ENCODE measurements around the gene SULT1E1.

DNA sequence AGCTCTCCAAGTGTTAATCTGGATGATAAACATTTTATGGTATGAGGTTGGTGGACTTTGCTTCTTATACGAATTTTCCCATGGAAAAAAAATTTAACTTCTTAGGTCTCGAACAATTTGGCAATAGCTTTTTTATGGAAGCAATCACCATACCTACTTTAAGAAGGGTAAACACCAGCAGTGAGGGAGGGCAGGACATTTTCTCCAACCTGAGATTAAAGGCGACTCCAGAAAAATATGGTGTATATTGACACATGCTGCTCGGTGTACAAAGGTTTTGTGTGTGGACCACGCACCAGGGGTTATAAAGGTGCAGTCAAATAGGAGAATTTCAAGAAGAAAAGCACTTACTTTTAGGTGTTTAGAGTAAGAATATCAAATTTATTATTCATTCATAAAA is 34.2 kb upstream of the SULT1E1 start:
- no peak for TF ChIP-seq SMAD4 (CRISPR knock-in tag; IDR thresholded peaks at IDR 0.05)
- TF ChIP-seq RELA (CRISPR knock-in tag; IDR thresholded peaks at IDR 0.05; ENCODE audit: borderline replicate concordance) = no peak
- TF ChIP-seq, protein P1, sequence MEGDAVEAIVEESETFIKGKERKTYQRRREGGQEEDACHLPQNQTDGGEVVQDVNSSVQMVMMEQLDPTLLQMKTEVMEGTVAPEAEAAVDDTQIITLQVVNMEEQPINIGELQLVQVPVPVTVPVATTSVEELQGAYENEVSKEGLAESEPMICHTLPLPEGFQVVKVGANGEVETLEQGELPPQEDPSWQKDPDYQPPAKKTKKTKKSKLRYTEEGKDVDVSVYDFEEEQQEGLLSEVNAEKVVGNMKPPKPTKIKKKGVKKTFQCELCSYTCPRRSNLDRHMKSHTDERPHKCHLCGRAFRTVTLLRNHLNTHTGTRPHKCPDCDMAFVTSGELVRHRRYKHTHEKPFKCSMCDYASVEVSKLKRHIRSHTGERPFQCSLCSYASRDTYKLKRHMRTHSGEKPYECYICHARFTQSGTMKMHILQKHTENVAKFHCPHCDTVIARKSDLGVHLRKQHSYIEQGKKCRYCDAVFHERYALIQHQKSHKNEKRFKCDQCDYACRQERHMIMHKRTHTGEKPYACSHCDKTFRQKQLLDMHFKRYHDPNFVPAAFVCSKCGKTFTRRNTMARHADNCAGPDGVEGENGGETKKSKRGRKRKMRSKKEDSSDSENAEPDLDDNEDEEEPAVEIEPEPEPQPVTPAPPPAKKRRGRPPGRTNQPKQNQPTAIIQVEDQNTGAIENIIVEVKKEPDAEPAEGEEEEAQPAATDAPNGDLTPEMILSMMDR (IDR thresholded peaks at IDR 0.05) = no peak
- TF ChIP-seq, protein P2, sequence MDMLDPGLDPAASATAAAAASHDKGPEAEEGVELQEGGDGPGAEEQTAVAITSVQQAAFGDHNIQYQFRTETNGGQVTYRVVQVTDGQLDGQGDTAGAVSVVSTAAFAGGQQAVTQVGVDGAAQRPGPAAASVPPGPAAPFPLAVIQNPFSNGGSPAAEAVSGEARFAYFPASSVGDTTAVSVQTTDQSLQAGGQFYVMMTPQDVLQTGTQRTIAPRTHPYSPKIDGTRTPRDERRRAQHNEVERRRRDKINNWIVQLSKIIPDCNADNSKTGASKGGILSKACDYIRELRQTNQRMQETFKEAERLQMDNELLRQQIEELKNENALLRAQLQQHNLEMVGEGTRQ (CRISPR knock-in tag; IDR thresholded peaks at IDR 0.05) = no peak
- TF ChIP-seq, protein P3, sequence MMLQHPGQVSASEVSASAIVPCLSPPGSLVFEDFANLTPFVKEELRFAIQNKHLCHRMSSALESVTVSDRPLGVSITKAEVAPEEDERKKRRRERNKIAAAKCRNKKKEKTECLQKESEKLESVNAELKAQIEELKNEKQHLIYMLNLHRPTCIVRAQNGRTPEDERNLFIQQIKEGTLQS (CRISPR knock-in tag; conservative IDR thresholded peaks at IDR 0.05) = no peak
- TF ChIP-seq, protein P4, sequence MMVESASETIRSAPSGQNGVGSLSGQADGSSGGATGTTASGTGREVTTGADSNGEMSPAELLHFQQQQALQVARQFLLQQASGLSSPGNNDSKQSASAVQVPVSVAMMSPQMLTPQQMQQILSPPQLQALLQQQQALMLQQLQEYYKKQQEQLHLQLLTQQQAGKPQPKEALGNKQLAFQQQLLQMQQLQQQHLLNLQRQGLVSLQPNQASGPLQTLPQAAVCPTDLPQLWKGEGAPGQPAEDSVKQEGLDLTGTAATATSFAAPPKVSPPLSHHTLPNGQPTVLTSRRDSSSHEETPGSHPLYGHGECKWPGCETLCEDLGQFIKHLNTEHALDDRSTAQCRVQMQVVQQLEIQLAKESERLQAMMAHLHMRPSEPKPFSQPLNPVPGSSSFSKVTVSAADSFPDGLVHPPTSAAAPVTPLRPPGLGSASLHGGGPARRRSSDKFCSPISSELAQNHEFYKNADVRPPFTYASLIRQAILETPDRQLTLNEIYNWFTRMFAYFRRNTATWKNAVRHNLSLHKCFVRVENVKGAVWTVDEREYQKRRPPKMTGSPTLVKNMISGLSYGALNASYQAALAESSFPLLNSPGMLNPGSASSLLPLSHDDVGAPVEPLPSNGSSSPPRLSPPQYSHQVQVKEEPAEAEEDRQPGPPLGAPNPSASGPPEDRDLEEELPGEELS (CRISPR knock-in tag; IDR thresholded peaks at IDR 0.05) = no peak
- TF ChIP-seq CREM (CRISPR knock-in tag; IDR thresholded peaks at IDR 0.05) = no peak
- no peak for TF ChIP-seq ZNF138 (CRISPR knock-in tag; conservative IDR thresholded peaks at IDR 0.05)
- TF ChIP-seq, protein P5, sequence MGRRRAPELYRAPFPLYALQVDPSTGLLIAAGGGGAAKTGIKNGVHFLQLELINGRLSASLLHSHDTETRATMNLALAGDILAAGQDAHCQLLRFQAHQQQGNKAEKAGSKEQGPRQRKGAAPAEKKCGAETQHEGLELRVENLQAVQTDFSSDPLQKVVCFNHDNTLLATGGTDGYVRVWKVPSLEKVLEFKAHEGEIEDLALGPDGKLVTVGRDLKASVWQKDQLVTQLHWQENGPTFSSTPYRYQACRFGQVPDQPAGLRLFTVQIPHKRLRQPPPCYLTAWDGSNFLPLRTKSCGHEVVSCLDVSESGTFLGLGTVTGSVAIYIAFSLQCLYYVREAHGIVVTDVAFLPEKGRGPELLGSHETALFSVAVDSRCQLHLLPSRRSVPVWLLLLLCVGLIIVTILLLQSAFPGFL (CRISPR knock-in tag; IDR thresholded peaks at IDR 0.05; ENCODE audit: borderline replicate concordance) = no peak
- TF ChIP-seq CREB1 (CRISPR knock-in tag; IDR thresholded peaks at IDR 0.05) = no peak
- no peak for TF ChIP-seq RORB (CRISPR knock-in tag; IDR thresholded peaks at IDR 0.05)
- no peak for TF ChIP-seq KAT7 (CRISPR knock-in tag; IDR thresholded peaks at IDR 0.05; ENCODE audit: borderline replicate concordance)
- no peak for TF ChIP-seq SP1 (CRISPR knock-in tag; conservative IDR thresholded peaks at IDR 0.05)
